IMR-90 (cell line): ENCODE measurements around the gene E2F3. TPM values are rescaled to one million over a fixed set of nuclear protein-coding genes. Genes with fewer than 3 reads are reported as not detected.

Experiments used
- ATAC-seq: fragments of 200-7000 bp; cut with Tn5 transposase; 2 replicates; pipeline ENCODE4 v1.9.1; 2020; ENCODE audit warnings: low read depth, mild to moderate bottlenecking, moderate library complexity
- BruUV-seq: library from RNA; stranded (reverse); fragments of 400-500 nt; replicated peaks from 2 replicates; lab custom pipeline; 2021; lab: Mats Ljungman, UMichigan
- CTCF ChIA-PET: fragments of 300-600 bp; formaldehyde crosslinking; extraction: SDS; loops from one replicate; lab custom pipeline; 2021; ENCODE audit warnings: antibody characterized with exemption; lab: Yijun Ruan, JAX
- POLR2A ChIA-PET: fragments of 300-600 bp; sonication (Branson Sonifier 250); formaldehyde crosslinking; loops from one replicate; lab custom pipeline; 2022; ENCODE audit warnings: antibody characterized with exemption; ENCODE audit not compliant: unreplicated experiment; lab: Charles Lee
- DNase-seq: peaks from one replicate; pipeline ENCODE4 v3.0.0; 2013
- H2AFZ ChIP-seq: replicated peaks from 2 replicates; pipeline ENCODE3; 2013; ENCODE audit warnings: low read length, mild to moderate bottlenecking; ENCODE audit not compliant: poor library complexity
- H2AK5ac ChIP-seq: 2 replicates; pipeline ENCODE4 v1.6.1; 2013; ENCODE audit warnings: low read depth, low read length, inconsistent platforms
- H2AK9ac ChIP-seq: replicated peaks from 2 replicates; pipeline ENCODE3; 2013; ENCODE audit warnings: mild to moderate bottlenecking, low read depth, low read length, moderate library complexity; ENCODE audit not compliant: poor library complexity
- H2BK120ac ChIP-seq: 2 replicates; pipeline ENCODE4 v1.6.1; 2013; ENCODE audit warnings: low read depth, low read length, inconsistent platforms
- H2BK15ac ChIP-seq: 3 replicates; pipeline ENCODE4 v1.6.1; 2013; ENCODE audit warnings: low read depth, low read length, inconsistent platforms
- H2BK20ac ChIP-seq: 2 replicates; pipeline ENCODE4 v1.6.1; 2013; ENCODE audit warnings: low read depth, mild to moderate bottlenecking, inconsistent platforms, low read length, moderate library complexity
- H2BK5ac ChIP-seq: 2 replicates; pipeline ENCODE4 v1.6.1; 2013; ENCODE audit warnings: mild to moderate bottlenecking, low read depth, low read length, inconsistent platforms; ENCODE audit not compliant: poor library complexity, severe bottlenecking
- H3K14ac ChIP-seq: replicated peaks from 2 replicates; pipeline ENCODE4 v1.6.1; 2013; ENCODE audit warnings: low read depth, low read length, inconsistent platforms
- H3K18ac ChIP-seq: 2 replicates; pipeline ENCODE4 v1.6.1; 2013; ENCODE audit warnings: low read depth, low read length, control low read depth
- H3K23ac ChIP-seq: 2 replicates; pipeline ENCODE4 v1.6.1; 2013; ENCODE audit warnings: low read depth, low read length, inconsistent platforms
- H3K27ac ChIP-seq: 2 replicates; pipeline ENCODE4 v1.5.1; 2013; ENCODE audit warnings: mild to moderate bottlenecking, control low read depth, low read length; ENCODE audit not compliant: insufficient read depth
- H3K27me3 ChIP-seq: 2 replicates; pipeline ENCODE4 v1.6.1; 2013; ENCODE audit warnings: low read length; ENCODE audit not compliant: control insufficient read depth, insufficient read depth
- H3K36me3 ChIP-seq: 2 replicates; pipeline ENCODE4 v1.6.1; 2013; ENCODE audit warnings: low read length, mixed read lengths; ENCODE audit not compliant: control insufficient read depth, insufficient read depth
- H3K4ac ChIP-seq: 2 replicates; pipeline ENCODE4 v1.6.1; 2013; ENCODE audit warnings: low read depth, low read length, inconsistent platforms
- H3K4me1 ChIP-seq: 2 replicates; pipeline ENCODE4 v1.6.1; 2013; ENCODE audit warnings: low read length, mixed read lengths; ENCODE audit not compliant: control insufficient read depth, insufficient read depth
- H3K4me2 ChIP-seq: 2 replicates; pipeline ENCODE4 v1.6.1; 2013; ENCODE audit warnings: low read depth, mild to moderate bottlenecking, control low read depth, low read length, moderate library complexity
- H3K4me3 ChIP-seq: 2 replicates; pipeline ENCODE4 v1.5.1; 2013; ENCODE audit warnings: low read depth, mild to moderate bottlenecking, control low read depth, low read length, moderate library complexity; ENCODE audit not compliant: insufficient read depth
- H3K56ac ChIP-seq: 2 replicates; pipeline ENCODE4 v1.6.1; 2013; ENCODE audit warnings: low read length, inconsistent platforms; ENCODE audit not compliant: insufficient read depth; ENCODE audit errors: extremely low read depth
- H3K79me1 ChIP-seq, 2 experiments: 2 replicates each; pipeline ENCODE4 v1.6.1; 2013; ENCODE audit warnings: low read length in 2 of 2, inconsistent platforms in 1 of 2, low read depth in 1 of 2
- H3K9ac ChIP-seq: 2 replicates; pipeline ENCODE4 v1.6.1; 2013; ENCODE audit warnings: low read depth, low read length, control low read depth
- H3K9me1 ChIP-seq: 2 replicates; pipeline ENCODE4 v1.6.1; 2013; ENCODE audit warnings: low read length, inconsistent platforms; ENCODE audit not compliant: insufficient read depth
- H3K9me3 ChIP-seq: 2 replicates; pipeline ENCODE4 v1.6.1; 2013; ENCODE audit warnings: low read length; ENCODE audit not compliant: control insufficient read depth, insufficient read depth
- H4K20me1 ChIP-seq: 2 replicates; pipeline ENCODE4 v1.6.1; 2013; ENCODE audit warnings: low read length, inconsistent platforms; ENCODE audit not compliant: insufficient read depth
- H4K5ac ChIP-seq: 2 replicates; pipeline ENCODE4 v1.6.1; 2013; ENCODE audit warnings: mild to moderate bottlenecking, low read depth, low read length, control low read depth
- H4K8ac ChIP-seq, 2 experiments: 2 replicates each; pipeline ENCODE4 v1.6.1; 2013; ENCODE audit warnings: low read depth in 2 of 2, low read length in 2 of 2, control low read depth in 1 of 2, inconsistent platforms in 1 of 2
- H4K91ac ChIP-seq: 2 replicates; pipeline ENCODE4 v1.6.1; 2013; ENCODE audit warnings: low read depth, low read length, inconsistent platforms; ENCODE audit not compliant: insufficient read depth
- CEBPB ChIP-seq: IDR thresholded peaks from 2 replicates; pipeline ENCODE4 v1.6.1; 2012; ENCODE audit warnings: low read depth, low read length, improper control_type of control experiment
- CHD1 ChIP-seq: IDR thresholded peaks from 2 replicates; pipeline ENCODE4 v1.6.1; 2012; ENCODE audit warnings: low read depth, low read length, improper control_type of control experiment
- ELK1 ChIP-seq: fragments of 150-350 bp; IDR thresholded peaks from 2 replicates; pipeline ENCODE4 v1.6.1; 2016; ENCODE audit warnings: low read depth, mild to moderate bottlenecking, low read length, moderate library complexity, borderline replicate concordance
- MAZ ChIP-seq: IDR thresholded peaks from 2 replicates; pipeline ENCODE4 v1.6.1; 2012; ENCODE audit warnings: low read depth, mild to moderate bottlenecking, low read length, improper control_type of control experiment, moderate library complexity, borderline replicate concordance
- MXI1 ChIP-seq: IDR thresholded peaks from 2 replicates; pipeline ENCODE4 v1.6.1; 2012; ENCODE audit warnings: low read depth, mild to moderate bottlenecking, low read length, moderate library complexity, borderline replicate concordance
- RCOR1 ChIP-seq: IDR thresholded peaks from 2 replicates; pipeline ENCODE4 v1.6.1; 2012; ENCODE audit warnings: mild to moderate bottlenecking, low read length, improper control_type of control experiment; ENCODE audit not compliant: insufficient replicate concordance
- WGBS, 2 experiments: methylation state at CpG; one replicate each; pipeline versions ENCODE4 v1.1.5 to v1.1.7; 2013; ENCODE audit warnings: missing lambda C conversion rate in 2 of 2; ENCODE audit not compliant: insufficient read length in 1 of 2; ENCODE audit errors: extremely low coverage in 2 of 2; 5-methylcytosine and 5-hydroxymethylcytosine counted together
- dilution Hi-C: fragments of 300-500 bp; cut with HindIII; formaldehyde crosslinking; loops from one replicate; pipeline ENCODE4 v1.14.3; 2018; ENCODE audit warnings: low sequenced_read_pairs; ENCODE audit not compliant: unreplicated experiment
- in situ Hi-C: fragments of 300-500 bp; cut with MboI; formaldehyde crosslinking; loops from 3 replicates; pipeline ENCODE4 v1.14.3; 2019; ENCODE audit warnings: low sequenced_read_pairs, inconsistent platforms, mixed read lengths
- intact Hi-C: fragments of 100-400 bp; cut with micrococcal nuclease; formaldehyde crosslinking; loops from 2 replicates; pipeline ENCODE4 v1.10.0; 2022
- polyA plus RNA-seq, 3 experiments: library from polyadenylated mRNA; depleted of rRNA; stranded (reverse); fragments of >200 nt; gene quantifications; 2 replicates each; pipeline ENCODE4 v1.2.3, GENCODE V29; 2012; ENCODE audit warnings: low replicate concordance in 1 of 3
- total RNA-seq: library from RNA; depleted of rRNA; stranded (reverse); fragments of >200 nt; gene quantifications from 2 replicates; pipeline ENCODE4 v1.2.3, GENCODE V29; 2012

Gene E2F3
- total and polyA plus RNA-seq, 2 of the 4 experiments (the other 2 are of a cell fraction): 2.3 to 8.2 TPM

GRCh38 chr6:20468209-20468608 lies 66.5 kb downstream of the E2F3 start:
- no peak overlapping the region for H4K5ac ChIP-seq

More at GRCh38 chr6:20468209-20468608, 66.5 kb downstream of the E2F3 start:
- H3K23ac ChIP-seq: no peak overlapping the region
- no peak overlapping the region for H3K4me2 ChIP-seq
- H3K36me3 ChIP-seq: peaks cover 4% of the 10 kb centered on the region
- H3K79me1 ChIP-seq: peaks cover 43 to 69% of the 10 kb centered on the region in 2 experiments
- no peaks in the 10 kb centered on the region for H3K9me3 ChIP-seq
- H4K20me1 ChIP-seq: peaks cover 46% of the 10 kb centered on the region
- no peak overlapping the region for H3K56ac ChIP-seq
- no TSS peak for BruUV-seq
- ATAC-seq (no peak), DNase-seq (no peak)
- H2BK5ac ChIP-seq: no peak overlapping the region
- no peak overlapping the region for H3K9ac ChIP-seq
- H2BK15ac ChIP-seq: no peak overlapping the region
- no peak overlapping the region for H3K27ac ChIP-seq
- H2AK5ac ChIP-seq: no peak overlapping the region
- ChIA-PET POLR2A (no interaction called here), CTCF (no interaction called here)
- no peak overlapping the region for H4K91ac ChIP-seq
- dilution Hi-C loops: no loop called here
- H2AFZ ChIP-seq: no peak overlapping the region
- WGBS, 2 experiments: no CpG with 5 or more reads among the region's 7 CpGs
- peaks cover 16% of the 10 kb centered on the region for H3K9me1 ChIP-seq
- no peak overlapping the region for H3K4ac ChIP-seq
- H3K14ac ChIP-seq: no peak overlapping the region
- intact Hi-C loops: no loop called here
- no peaks in the 10 kb centered on the region for H3K4me1 ChIP-seq
- H3K27me3 ChIP-seq: no peaks in the 10 kb centered on the region
- H2BK20ac ChIP-seq: no peak overlapping the region
- H2BK120ac ChIP-seq: no peak overlapping the region
- in situ Hi-C loops: no loop called here
- no peak overlapping the region for H3K4me3 ChIP-seq
- H3K18ac ChIP-seq: no peak overlapping the region
- H2AK9ac ChIP-seq: no peak overlapping the region
- no peak for TF ChIP-seq ELK1
- no peak for TF ChIP-seq CEBPB
- no peak for TF ChIP-seq RCOR1
- TF ChIP-seq MAZ: no peak
- TF ChIP-seq CHD1: no peak
- TF ChIP-seq MXI1: no peak
- no peak overlapping the region for H4K8ac ChIP-seq
